Urothelium cell line (cell line): ENCODE results near the gene SLC37A4.
"Not testable (repeated sequence)": the region's sequence is repeated elsewhere in the genome, so short reads cannot be mapped to it uniquely, and the experiment has no call there.

Source experiments
- DNase-seq: peaks from one replicate; pipeline ENCODE4 v3.0.0; 2011; ENCODE audit warnings: low spot score, mixed read lengths
- FAIRE-seq: peaks from 2 replicates; lab custom pipeline; 2011; peaks lifted over from hg19 to GRCh38; lab: Jason Lieb, UNC

SLC37A4 gene

GRCh38 chr11:119018074-119018938, 12.4 kb downstream of the SLC37A4 start, which contains the start of the genes RPS25 and TRAPPC4:
Gene RPS25 (minus strand): TSS chr11:119018343. CDS start chr11:119018284, 59 bp downstream.
Gene TRAPPC4 (plus strand): TSS chr11:119018766. CDS start chr11:119018796, 30 bp downstream.
- FAIRE-seq (no peak), DNase-seq (peak; percentile 88)

GRCh38 chr11:119017377-119017776, 13.3 kb downstream of the SLC37A4 start:
- FAIRE-seq, DNase-seq: not testable (repeated sequence)

- FAIRE-seq (no peak), DNase-seq (no peak)
Observed at GRCh38 chr11:119016216-119017009, 14.3 kb downstream of the SLC37A4 start.

- DNase-seq (no peak), FAIRE-seq (no peak)
Observed at GRCh38 chr11:119015054-119015611, 15.5 kb downstream of the SLC37A4 start.

GRCh38 chr11:119014209-119014924, 16.3 kb downstream of the SLC37A4 start:
- FAIRE-seq (no peak), DNase-seq (no peak)

DNA sequence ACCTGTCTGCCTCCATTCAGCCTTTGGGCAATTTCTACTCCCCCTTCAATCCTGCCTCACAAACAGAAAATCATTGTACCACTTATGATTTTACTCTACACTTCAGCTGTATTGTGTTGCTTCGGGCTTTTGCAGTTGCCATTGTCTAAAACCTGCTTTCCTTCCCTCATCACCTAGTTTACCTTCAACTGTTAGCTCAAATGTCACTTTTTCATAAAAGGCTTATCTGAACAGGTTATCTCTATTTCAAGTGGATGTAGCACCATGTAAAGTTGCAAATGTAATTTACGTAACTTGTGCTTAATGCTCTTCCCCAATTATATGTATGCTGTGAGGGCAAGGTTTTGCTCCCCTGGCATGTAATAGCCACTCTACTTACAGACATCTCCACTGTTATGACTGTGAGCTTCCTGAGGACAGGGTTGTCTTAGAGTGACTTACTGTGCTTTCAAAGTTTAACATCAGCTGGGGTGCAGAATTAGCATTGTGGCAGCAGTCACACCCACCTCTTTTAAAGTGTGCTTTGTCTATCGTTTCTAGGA, 18.0 kb downstream of the SLC37A4 start:
- FAIRE-seq = no peak

GRCh38 chr11:119011476-119012053, 19.1 kb downstream of the SLC37A4 start:
- no peak for FAIRE-seq
- no peak for DNase-seq

More for the DNA sequence above, 18.0 kb downstream of the SLC37A4 start:
- DNase-seq = no peak

DNA sequence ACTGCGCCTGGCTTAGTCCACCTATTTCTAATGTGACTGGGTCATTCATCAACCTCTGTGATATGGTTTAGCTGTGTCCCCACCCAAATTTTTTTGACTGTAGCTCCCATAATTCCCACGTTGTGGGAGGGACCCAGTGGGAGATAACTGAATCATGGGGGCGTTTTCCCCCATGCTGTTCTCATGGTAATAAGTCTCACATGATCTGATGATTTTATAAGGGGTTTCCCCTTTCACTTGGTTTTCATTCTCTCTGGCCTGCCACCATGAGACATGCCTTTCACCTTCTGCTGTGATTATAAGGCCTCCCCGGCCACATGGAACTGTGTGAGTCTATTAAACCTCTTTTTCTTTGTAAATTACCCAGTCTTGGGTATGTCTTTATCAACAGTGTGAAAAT, 24.0 kb downstream of the SLC37A4 start:
- DNase-seq = no peak
- no peak for FAIRE-seq

GRCh38 chr11:119000906-119001305, 29.8 kb downstream of the SLC37A4 start:
- DNase-seq (no peak), FAIRE-seq (no peak)

DNA sequence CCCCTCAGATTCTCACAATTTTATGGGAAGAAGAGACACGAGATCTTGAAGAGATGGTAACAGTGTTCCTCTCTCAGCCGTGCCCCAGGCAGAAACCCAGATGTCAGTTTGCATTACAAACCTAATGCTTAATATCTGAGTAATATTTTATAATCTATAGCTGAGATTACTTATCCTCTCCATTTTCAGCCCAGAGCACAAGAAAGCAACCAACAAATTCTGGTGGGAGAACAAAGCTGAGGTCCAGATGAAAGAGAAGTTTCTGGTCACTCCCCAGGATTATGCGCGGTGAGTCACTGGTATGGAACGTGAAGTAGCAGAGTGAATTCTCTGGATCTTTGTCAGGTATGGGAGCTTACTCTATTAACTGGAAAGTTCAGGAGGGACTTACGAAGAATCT, 31.9 kb downstream of the SLC37A4 start:
- DNase-seq (peak; percentile 46), FAIRE-seq (no peak)

DNA sequence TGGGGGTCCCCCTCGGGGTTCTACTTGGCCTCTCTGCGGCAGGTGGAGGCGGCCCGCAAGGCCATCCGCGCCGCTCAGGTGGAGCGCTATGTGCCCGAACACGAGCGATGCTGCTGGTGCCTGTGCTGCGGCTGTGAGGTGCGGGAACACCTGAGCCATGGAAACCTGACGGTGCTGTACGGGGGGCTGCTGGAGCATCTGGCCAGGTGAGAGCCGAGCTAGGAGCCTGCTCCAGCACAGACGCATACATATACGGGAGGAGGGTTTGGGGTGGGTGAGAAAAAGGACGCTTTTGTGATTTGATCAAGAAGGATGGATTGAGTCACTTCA, 32.3 kb downstream of the SLC37A4 start:
- FAIRE-seq = no peak
- no peak for DNase-seq

DNA sequence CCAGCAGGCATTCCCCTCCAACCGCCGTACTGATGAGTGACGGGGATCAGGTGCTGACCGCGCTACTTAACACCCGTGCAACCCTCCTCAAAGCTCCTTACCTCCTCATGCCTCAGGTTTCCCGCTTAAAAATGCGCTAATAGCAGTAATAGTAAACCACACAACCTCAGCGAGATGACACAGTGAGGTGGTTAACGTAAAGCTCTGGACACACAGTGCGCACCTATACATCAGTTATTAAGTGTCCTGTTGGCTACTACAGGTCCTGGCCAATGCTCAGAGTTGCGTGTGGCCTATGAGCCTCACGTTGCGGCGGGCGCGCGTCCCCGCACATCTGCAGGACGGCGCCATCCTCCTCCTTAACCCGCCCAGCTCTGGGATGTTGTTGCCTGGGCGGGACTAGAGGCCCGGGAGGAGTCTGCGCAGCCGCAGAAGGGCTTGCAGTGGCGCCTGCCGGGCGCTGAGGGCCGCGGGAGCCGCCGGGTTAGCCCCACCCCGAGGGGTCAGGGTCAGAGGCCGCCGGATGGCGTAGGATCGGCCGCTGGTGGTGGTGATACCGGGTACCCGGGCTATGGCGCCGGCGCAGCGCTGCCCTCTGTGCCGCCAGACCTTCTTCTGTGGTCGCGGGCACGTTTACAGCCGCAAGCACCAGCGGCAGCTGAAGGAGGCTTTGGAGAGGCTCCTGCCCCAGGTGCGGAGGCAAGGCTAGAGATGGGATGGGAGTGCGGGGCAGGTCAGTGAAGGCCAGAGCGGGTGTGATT, 32.9 kb downstream of the SLC37A4 start, which contains the start of gene CENATAC:
TSS of gene CENATAC (plus strand) at position 512 of the 761 bp plus-strand sequence. CDS start at position 572, 60 bp downstream.
- peak; percentile 96 for DNase-seq
- FAIRE-seq = no peak

DNA sequence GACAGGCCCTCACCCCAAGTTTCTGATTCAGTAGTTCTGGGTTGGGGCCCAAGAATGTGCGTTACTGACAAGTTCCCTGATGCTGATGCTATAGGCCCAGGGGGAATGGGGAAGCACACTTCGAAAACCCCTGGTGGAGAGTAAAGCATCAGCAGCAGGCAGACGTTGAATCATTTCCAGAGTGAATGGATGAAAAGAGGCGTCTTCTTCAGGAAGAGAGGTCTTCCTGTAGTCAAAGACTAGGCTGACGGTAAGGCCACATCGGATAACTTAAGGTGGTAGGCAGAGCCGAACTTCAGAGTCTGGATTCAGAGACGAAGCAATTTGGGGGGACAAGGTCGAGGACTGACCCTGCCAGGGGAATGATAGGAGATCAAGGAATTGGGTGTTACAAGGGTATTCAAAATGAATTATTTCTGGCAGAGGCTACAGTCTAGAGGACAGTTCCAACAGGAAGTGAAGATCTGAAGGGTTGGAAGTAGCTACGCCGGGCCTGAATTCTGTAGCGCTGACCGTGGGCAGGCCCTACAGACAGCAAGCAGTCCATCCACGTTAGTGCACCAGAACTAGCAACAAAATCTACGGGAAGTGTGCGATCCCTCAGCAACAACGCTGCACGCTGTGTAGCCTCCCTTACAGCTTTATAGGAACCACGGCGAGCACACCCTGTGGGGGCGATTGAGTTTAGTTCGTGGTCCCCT, 33.6 kb downstream of the SLC37A4 start:
- FAIRE-seq (no peak), DNase-seq (peak; percentile 22)

- FAIRE-seq = not testable (repeated sequence)
Observed at GRCh38 chr11:118991486-118992038, 39.1 kb downstream of the SLC37A4 start.

DNA sequence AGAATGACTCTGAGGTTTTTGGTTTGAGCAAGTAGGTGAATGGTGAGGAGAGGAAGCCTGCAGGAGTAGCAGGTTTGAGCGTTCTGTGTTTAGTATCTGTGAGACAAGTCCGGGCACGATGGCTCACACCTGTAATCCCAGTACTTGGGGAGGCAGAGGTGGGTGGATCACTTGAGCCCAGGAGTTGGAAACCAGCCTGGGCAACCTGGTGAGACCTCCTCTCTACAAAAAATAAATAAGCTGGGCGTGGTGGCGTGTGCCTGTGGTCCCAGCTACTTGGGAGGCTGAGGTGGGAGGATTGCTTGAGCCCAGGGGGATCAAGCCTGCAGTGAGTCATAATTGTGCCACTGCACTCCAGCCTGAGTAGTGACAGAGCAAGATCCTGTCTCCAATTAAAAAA, 42.4 kb downstream of the SLC37A4 start:
- FAIRE-seq (no peak), DNase-seq (peak; percentile 23)

More at GRCh38 chr11:118991486-118992038, 39.1 kb downstream of the SLC37A4 start:
- DNase-seq = not testable (repeated sequence)

- DNase-seq (no peak), FAIRE-seq (no peak)
Observed at GRCh38 chr11:118984825-118985224, 45.9 kb downstream of the SLC37A4 start.

- not testable (repeated sequence) for FAIRE-seq, DNase-seq
Observed at GRCh38 chr11:118984337-118984736, 46.3 kb downstream of the SLC37A4 start.

- no peak for DNase-seq
Observed at GRCh38 chr11:118980191-118980881, 50.3 kb downstream of the SLC37A4 start.

More at GRCh38 chr11:118980191-118980881, 50.3 kb downstream of the SLC37A4 start:
- no peak for FAIRE-seq
